Measurements from ENCODE around the gene KDM2B.
"Not testable (repeated sequence)": the region's sequence is repeated elsewhere in the genome, so short reads cannot be mapped to it uniquely, and the experiment has no call there.

KDM2B gene

DNA sequence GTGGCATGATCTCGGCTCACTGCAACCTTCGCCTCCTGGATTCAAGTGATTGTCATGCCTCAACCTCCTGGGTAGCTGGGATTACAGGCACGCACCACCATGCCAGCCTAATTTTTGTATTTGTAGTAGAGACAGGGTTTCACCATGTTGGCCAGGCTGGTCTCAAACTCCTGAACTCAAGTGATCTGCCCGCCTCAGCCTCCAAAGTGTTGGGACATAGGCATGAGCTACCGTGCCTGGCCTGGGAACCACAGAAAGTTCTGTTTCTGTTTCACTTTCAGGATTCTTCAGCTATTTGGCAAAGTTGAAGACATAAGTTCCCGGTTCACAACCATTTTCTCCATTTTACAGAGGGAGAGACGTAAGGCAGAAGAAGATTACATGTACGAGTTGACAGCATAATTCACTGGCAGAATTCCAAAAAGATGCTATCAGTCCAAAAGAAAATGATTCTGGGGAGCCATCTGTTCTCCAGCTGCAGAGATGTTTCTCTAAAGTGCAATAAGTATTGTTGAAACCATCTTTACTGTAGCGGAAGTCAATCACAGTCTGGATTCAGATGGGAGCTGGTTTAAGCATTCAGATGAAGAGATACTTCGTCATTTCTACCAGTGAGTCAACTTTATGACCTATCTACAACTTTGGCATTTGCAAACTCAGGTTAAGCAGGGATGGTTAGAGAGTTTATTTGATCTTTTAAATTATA is 189.1 kb downstream of the KDM2B start:
- FAIRE-seq (no peak), DNase-seq (ENCODE audit: insufficient read length, low spot score) (no peak)
- TF ChIP-seq CTCF (IDR thresholded peaks at IDR 0.05; ENCODE audit: insufficient read depth, missing control alignments) = no peak

GRCh38 chr12:121390856-121391255 is 190.0 kb downstream of the KDM2B start:
- TF ChIP-seq CTCF (IDR thresholded peaks at IDR 0.05; ENCODE audit: insufficient read depth, missing control alignments) = no peak
- FAIRE-seq = no peak
- no peak for DNase-seq (ENCODE audit: insufficient read length, low spot score)

DNA sequence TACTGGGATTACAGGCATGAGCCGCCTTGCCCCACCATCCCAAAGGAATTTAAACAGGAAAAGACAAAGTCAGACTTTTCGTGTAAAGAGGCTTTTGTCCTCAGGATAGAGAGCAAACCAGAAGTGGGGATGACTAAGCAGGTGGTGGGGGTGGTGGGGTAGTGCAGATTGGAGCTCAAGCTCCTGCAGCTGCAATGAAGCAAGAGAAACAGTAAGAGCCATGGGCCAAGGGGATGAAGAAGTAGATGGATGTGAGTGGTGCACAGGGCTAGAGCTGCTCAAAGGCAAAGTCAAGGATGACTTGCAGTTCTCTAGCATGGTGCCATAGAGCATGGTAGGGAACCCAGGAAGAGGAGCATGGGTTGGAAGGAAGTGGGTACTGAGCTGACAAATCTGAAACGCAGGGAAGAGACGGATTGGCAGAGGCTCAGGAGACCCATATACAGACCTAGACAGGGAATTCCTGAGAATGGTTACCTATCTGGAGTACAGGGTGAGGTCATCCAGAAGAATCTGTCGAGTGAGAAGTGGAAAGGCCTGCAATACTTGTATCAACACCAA is 192.3 kb downstream of the KDM2B start:
- FAIRE-seq = no peak
- DNase-seq (ENCODE audit: insufficient read length, low spot score) = no peak
- no peak for TF ChIP-seq CTCF (IDR thresholded peaks at IDR 0.05; ENCODE audit: insufficient read depth, missing control alignments)

DNA sequence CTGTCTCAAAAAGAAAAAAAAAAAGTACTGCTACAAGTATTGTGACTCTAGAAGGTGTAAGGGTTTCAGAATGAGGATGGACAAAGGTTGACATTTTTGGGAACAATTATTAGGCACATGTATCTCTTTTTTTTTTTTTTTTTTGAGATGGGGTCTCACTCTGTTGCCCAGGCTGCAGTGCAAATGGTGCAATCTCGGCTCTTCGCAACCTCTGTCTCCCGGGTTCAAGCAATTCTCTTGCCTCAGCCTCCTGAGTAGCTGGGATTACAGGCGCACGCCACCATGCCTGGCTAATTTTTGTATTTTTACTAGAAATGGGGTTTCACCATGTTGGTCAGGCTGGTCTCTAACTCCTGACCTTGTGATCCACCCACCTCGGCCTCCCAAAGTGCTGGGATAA is 195.9 kb downstream of the KDM2B start:
- FAIRE-seq; DNase-seq (ENCODE audit: insufficient read length, low spot score): not testable (repeated sequence)

- TF ChIP-seq CTCF (IDR thresholded peaks at IDR 0.05; ENCODE audit: insufficient read depth, missing control alignments) = no peak
- no peak for FAIRE-seq
- no peak for DNase-seq (ENCODE audit: insufficient read length, low spot score)
These were observed 197.2 kb downstream of the KDM2B start for GRCh38 chr12:121383601-121384021.

GRCh38 chr12:121379945-121380344 is 200.9 kb downstream of the KDM2B start:
- TF ChIP-seq CTCF (IDR thresholded peaks at IDR 0.05; ENCODE audit: insufficient read depth, missing control alignments) = no peak
- DNase-seq (ENCODE audit: insufficient read length, low spot score) = no peak
- FAIRE-seq = no peak

Measured in D721Med (cell line).